RWPE2 (cell line): Measurements from ENCODE around the gene LTBP4.

ENCODE experiments used
- ATAC-seq: fragments of 200-7000 bp; cut with Tn5 transposase; 3 replicates; pipeline ENCODE4 v1.9.1; 2021; ENCODE audit warnings: low read depth
- DNase-seq: peaks from one replicate; pipeline ENCODE4 v3.0.0-alpha.2; 2020; ENCODE audit warnings: low spot score
- H3K27ac ChIP-seq: fragments of 450-650 bp; 2 replicates; pipeline ENCODE4 v1.5.1; 2017; ENCODE audit warnings: mild to moderate bottlenecking; ENCODE audit not compliant: poor library complexity, severe bottlenecking
- H3K27me3 ChIP-seq: fragments of 250-450 bp; sonication (Bioruptor Pico); 2 replicates; pipeline ENCODE4 v1.5.1; 2021; ENCODE audit warnings: mild to moderate bottlenecking, moderate library complexity; ENCODE audit not compliant: insufficient read depth, poor library complexity, severe bottlenecking
- H3K36me3 ChIP-seq: fragments of 250-450 bp; sonication (Bioruptor Pico); 2 replicates; pipeline ENCODE4 v1.5.1; 2020; ENCODE audit warnings: low read depth, mild to moderate bottlenecking, moderate library complexity
- H3K4me1 ChIP-seq: fragments of 250-450 bp; sonication (Bioruptor Pico); 2 replicates; pipeline ENCODE4 v1.5.1; 2021; ENCODE audit warnings: mild to moderate bottlenecking, moderate library complexity; ENCODE audit not compliant: insufficient read depth, poor library complexity, severe bottlenecking
- H3K4me3 ChIP-seq: fragments of 250-450 bp; sonication (Bioruptor Pico); 2 replicates; pipeline ENCODE4 v1.5.1; 2021; ENCODE audit warnings: mild to moderate bottlenecking, moderate library complexity; ENCODE audit not compliant: severe bottlenecking
- H3K9me3 ChIP-seq: fragments of 250-450 bp; sonication (Bioruptor Pico); 2 replicates; pipeline ENCODE4 v1.5.1; 2021; ENCODE audit warnings: mild to moderate bottlenecking, moderate library complexity; ENCODE audit not compliant: severe bottlenecking
- CTCF ChIP-seq: fragments of 450-650 bp; IDR thresholded peaks from one replicate; pipeline ENCODE4 v1.5.1; 2017; ENCODE audit warnings: mild to moderate bottlenecking, moderate library complexity; ENCODE audit not compliant: poor library complexity, severe bottlenecking

The LTBP4 gene

DNA sequence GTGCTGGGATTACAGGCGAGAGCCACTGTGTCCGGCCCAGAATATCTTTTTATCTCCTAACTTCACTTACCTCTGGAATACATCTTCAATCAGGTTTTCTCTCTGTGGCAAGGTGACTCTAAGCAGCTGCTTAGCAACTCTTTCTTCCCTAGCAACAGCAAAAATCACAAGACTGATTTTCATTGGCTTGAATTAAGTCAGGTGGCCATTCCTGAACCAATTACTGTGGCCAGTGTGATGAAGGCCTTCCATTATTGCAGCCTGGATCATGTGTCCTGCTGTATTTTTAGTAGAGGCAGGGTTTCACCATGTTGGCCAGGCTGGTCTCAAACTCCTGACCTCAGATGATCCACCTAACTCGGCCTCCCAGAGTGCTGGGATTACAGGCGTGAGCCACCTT, 9.0 kb upstream of the LTBP4 start:
- TF ChIP-seq CTCF: no peak
- Histone ChIP-seq H3K27ac (no peak overlapping the region), H3K4me1 (no peaks in the 10 kb centered on the region), H3K4me3 (no peak overlapping the region), H3K36me3 (peaks cover 9% of the 10 kb centered on the region; the same call in 1 of the 2 replicates), H3K27me3 (no peaks in the 10 kb centered on the region), H3K9me3 (no peaks in the 10 kb centered on the region)
- DNase-seq (no peak), ATAC-seq (peak; percentile 56)

DNA sequence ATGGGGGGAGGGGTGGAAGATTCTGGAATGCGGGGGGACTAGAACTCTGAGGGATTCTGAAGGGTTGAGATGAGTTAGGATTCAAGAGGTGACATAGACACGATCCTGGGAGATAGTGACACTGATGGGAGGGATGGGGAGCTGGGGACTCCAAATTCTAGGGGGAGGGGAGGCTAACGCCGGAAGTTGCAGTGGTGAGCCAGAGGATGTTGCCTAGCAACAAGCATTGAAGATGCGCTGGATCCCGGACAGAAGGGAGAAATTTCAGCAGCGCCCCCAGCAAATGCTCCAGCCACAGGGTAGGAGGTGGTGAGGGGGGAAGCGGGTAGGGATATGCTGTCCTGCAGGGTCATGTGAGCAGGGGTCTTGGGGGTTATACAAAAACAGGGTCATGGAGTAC, 6.9 kb upstream of the LTBP4 start:
- ATAC-seq: no peak
- H3K4me1 ChIP-seq: no peaks in the 10 kb centered on the region
- no peak overlapping the region for H3K4me3 ChIP-seq
- no peaks in the 10 kb centered on the region for H3K9me3 ChIP-seq
- no peak for TF ChIP-seq CTCF
- no peak overlapping the region for H3K27ac ChIP-seq
- no peak for DNase-seq
- H3K27me3 ChIP-seq: no peaks in the 10 kb centered on the region
- no peaks in the 10 kb centered on the region for H3K36me3 ChIP-seq

DNA sequence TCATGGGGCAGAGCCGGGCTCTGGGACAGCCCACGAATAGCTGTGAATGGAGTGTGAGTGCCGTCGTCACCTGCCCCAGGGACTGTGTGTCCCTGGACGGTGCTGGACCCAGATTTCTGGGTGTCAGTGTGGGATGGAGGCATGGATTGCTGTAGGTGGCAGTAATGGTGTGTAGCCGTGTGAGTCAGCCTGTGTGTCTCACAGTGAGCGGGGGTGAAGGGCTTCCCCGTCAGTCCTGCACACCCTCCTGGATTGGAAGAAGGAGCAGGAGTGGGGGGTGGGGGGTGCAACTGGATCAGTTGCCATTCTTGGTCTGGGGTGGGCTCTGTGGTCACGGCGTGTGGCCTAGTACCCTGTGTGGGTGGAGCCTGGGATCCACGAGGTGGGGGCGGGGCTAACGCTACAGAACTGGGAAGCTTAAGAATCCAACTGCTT, 6.5 kb upstream of the LTBP4 start:
- ATAC-seq (peak; percentile 26; the same call in 2 of the 3 replicates), DNase-seq (no peak)
- Histone ChIP-seq H3K36me3 (no peaks in the 10 kb centered on the region), H3K4me1 (no peaks in the 10 kb centered on the region), H3K27me3 (no peaks in the 10 kb centered on the region), H3K27ac (no peak overlapping the region), H3K9me3 (no peaks in the 10 kb centered on the region), H3K4me3 (no peak overlapping the region)
- TF ChIP-seq CTCF: peak; percentile 4

- TF ChIP-seq CTCF: no peak
- no peak for DNase-seq
- Histone ChIP-seq H3K4me1 (no peaks in the 10 kb centered on the region), H3K27ac (peak overlapping the region; percentile 11), H3K4me3 (peak overlapping the region; percentile 38), H3K27me3 (no peaks in the 10 kb centered on the region), H3K36me3 (no peaks in the 10 kb centered on the region), H3K9me3 (no peaks in the 10 kb centered on the region)
- peak; percentile 33 for ATAC-seq
Observed at GRCh38 chr19:40596608-40597328, 4.4 kb upstream of the LTBP4 start.

GRCh38 chr19:40597329-40597838, 3.8 kb upstream of the LTBP4 start:
- Histone ChIP-seq H3K4me1 (peaks cover under 1% of the 10 kb centered on the region), H3K4me3 (peak overlapping the region; percentile 38), H3K27ac (peak overlapping the region; percentile 11), H3K27me3 (no peaks in the 10 kb centered on the region), H3K9me3 (no peaks in the 10 kb centered on the region), H3K36me3 (no peaks in the 10 kb centered on the region)
- no peak for ATAC-seq
- no peak for TF ChIP-seq CTCF
- DNase-seq: no peak
